SHP77 (cell line): ENCODE results near the gene ETF1.

ENCODE experiments used
- DNase-seq, 2 experiments: peaks; one replicate each; lab custom pipeline; 2025; lab: John Stamatoyannopoulos, UW

Gene ETF1

DNA sequence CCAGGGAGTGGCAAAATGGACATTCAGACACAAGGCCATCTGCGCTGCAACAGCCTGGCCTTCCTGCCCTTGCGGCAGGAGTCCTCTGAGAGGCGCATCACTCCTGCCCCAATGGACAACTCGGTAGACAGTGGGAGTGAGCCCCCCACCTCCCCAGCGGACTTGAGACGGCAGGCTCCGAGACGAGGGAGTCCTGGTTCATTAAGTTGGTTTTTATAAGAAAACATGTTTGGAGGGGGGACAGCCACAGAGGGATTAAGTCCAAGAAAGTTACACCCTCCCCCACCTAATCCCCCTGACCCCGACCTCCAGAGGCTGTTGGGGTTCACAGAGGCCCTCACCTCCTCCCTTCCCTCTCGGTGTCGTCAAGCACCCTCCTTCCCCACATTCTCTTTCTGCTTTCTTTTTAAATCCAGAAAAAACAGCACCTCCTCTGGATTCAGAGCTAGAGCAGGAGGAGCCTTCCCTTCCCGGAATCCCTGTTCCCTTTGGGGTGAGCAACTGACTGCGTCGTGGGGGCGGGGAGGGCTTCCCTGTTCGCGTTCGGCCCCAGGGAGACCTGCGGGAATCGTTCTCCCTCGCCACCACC lies 79.5 kb downstream of the ETF1 start:
- peak; percentile 8 to 46 for DNase-seq

- no peak for DNase-seq
Observed at GRCh38 chr5:138461343-138462125, 81.5 kb downstream of the ETF1 start.

- no peak for DNase-seq
Observed at GRCh38 chr5:138460032-138460693, 82.9 kb downstream of the ETF1 start.

- no peak for DNase-seq
Observed at GRCh38 chr5:138459311-138459933, 83.6 kb downstream of the ETF1 start.

- DNase-seq: no peak
Observed at GRCh38 chr5:138458856-138459255, 84.2 kb downstream of the ETF1 start.

DNA sequence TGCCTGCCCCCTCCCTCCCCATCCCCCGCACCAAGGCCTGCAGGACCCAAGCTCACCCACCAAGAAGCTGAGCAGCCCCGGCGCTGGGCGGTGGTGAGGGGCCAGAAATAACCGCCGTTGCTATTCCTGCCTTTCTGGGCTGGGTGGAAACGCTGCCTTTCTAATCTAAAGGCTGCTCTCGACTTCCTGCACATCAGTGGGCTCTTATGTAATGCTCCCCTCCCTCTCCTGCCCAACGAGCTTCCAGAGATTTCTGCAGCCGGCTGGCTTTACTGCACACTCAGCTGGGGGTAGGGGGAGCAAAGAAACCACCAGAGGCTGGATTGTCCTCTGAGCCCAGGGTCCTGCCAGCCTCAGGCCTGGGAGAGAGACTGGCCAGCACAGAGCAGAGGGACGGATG lies 84.7 kb downstream of the ETF1 start:
- DNase-seq: no peak

GRCh38 chr5:138457531-138458275 lies 85.3 kb downstream of the ETF1 start:
- no peak for DNase-seq
